Measurements from ENCODE around the gene MARCKSL1.

GRCh38 chr1:32380057-32380456 lies 44.0 kb upstream of the MARCKSL1 start:
- TF ChIP-seq CTCF (conservative IDR thresholded peaks at IDR 0.05) (no peak), ZFX (IDR thresholded peaks at IDR 0.05) (no peak)

Data from C4-2B (cell line).